Caco-2 (cell line): Measurements from ENCODE around the gene TLE6. TPM values are rescaled to one million over a fixed set of nuclear protein-coding genes. Genes with fewer than 3 reads are reported as not detected.

ENCODE experiments used
- BruUV-seq: library from RNA; stranded (reverse); fragments of 400-500 nt; replicated peaks from 2 replicates; lab custom pipeline; 2021; lab: Mats Ljungman, UMichigan
- CTCF ChIA-PET: fragments of 300-600 bp; sonication (Branson Sonifier 250); formaldehyde crosslinking; loops from one replicate; lab custom pipeline; 2022; ENCODE audit warnings: antibody characterized with exemption; lab: Charles Lee
- POLR2A ChIA-PET: fragments of 300-600 bp; sonication (Branson Sonifier 250); formaldehyde crosslinking; loops from one replicate; lab custom pipeline; 2022; ENCODE audit warnings: antibody characterized with exemption; lab: Charles Lee
- DNase-seq, 2 experiments: peaks; one replicate each; pipeline versions ENCODE4 v3.0.0 to v3.0.0-alpha.2; 2020 to 2022
- H3K27me3 ChIP-seq: replicated peaks from 2 replicates; pipeline ENCODE4 v1.6.0; 2011; ENCODE audit warnings: low read length; ENCODE audit not compliant: control insufficient read depth, insufficient read depth
- H3K36me3 ChIP-seq: 2 replicates; pipeline ENCODE4 v1.5.1; 2011; ENCODE audit warnings: low read length; ENCODE audit not compliant: control insufficient read depth, insufficient read depth
- H3K4me1 ChIP-seq: fragments of 250-450 bp; sonication (Bioruptor Pico); 2 replicates; pipeline ENCODE4 v1.5.1; 2020; ENCODE audit warnings: mild to moderate bottlenecking
- H3K4me3 ChIP-seq: 2 replicates; pipeline ENCODE4 v1.5.1; 2011; ENCODE audit warnings: low read depth, mild to moderate bottlenecking, control low read depth, low read length
- H3K9me3 ChIP-seq: fragments of 250-450 bp; sonication (Bioruptor Pico); 2 replicates; pipeline ENCODE4 v1.5.1; 2020; ENCODE audit warnings: mild to moderate bottlenecking, moderate library complexity
- H3K27ac Mint-ChIP-seq: one replicate; pipeline ENCODE4 v1.8.0; 2022; ENCODE audit warnings: mixed read lengths; ENCODE audit not compliant: unreplicated experiment
- H3K27me3 Mint-ChIP-seq: one replicate; pipeline ENCODE4 v1.8.0; 2022; ENCODE audit warnings: mixed read lengths; ENCODE audit not compliant: insufficient read depth, unreplicated experiment
- H3K36me3 Mint-ChIP-seq: one replicate; pipeline ENCODE4 v1.8.0; 2022; ENCODE audit warnings: mild to moderate bottlenecking, mixed read lengths; ENCODE audit not compliant: insufficient read depth, unreplicated experiment
- H3K4me1 Mint-ChIP-seq: one replicate; pipeline ENCODE4 v1.8.0; 2022; ENCODE audit warnings: low read depth, mixed read lengths; ENCODE audit not compliant: unreplicated experiment
- H3K4me3 Mint-ChIP-seq: one replicate; pipeline ENCODE4 v1.8.0; 2022; ENCODE audit warnings: mild to moderate bottlenecking, moderate library complexity, mixed read lengths; ENCODE audit not compliant: unreplicated experiment
- H3K9me3 Mint-ChIP-seq: one replicate; pipeline ENCODE4 v1.8.0; 2022; ENCODE audit warnings: mixed read lengths; ENCODE audit not compliant: unreplicated experiment
- CTCF ChIP-seq, 2 experiments: fragments of 200-600 bp in 1 of 2; IDR thresholded peaks; 1 replicate in 1 of 2; 2 replicates in 1 of 2; pipeline versions ENCODE4 v1.5.1 to v1.8.0; 2011 to 2022; ENCODE audit warnings: antibody characterized with exemption in 1 of 2, control low read depth in 1 of 2, inconsistent platforms in 1 of 2, low read depth in 1 of 2, low read length in 1 of 2, mild to moderate bottlenecking in 1 of 2, moderate library complexity in 1 of 2; ENCODE audit not compliant: insufficient read depth in 1 of 2, severe bottlenecking in 1 of 2, unreplicated experiment in 1 of 2
- intact Hi-C: fragments of 100-400 bp; cut with micrococcal nuclease; formaldehyde crosslinking; loops from one replicate; pipeline ENCODE4 v1.10.0; 2022; ENCODE audit not compliant: unreplicated experiment
- total RNA-seq: library from RNA; stranded (reverse); gene quantifications from 2 replicates; pipeline ENCODE4 v1.2.3, GENCODE V29; 2022

The TLE6 gene
- total RNA-seq, 1 experiment from 2014 or later, result 1.4 TPM

GRCh38 chr19:2964874-2965273 lies 12.5 kb upstream of the TLE6 start:
- ChIA-PET POLR2A (interaction anchor here (0.5 kb wide), 1 partner anchor 463 kb away, joined by 3 read pairs; no protein-coding TSS in a partner anchor), CTCF (interaction anchor here (0.6 kb wide), 1 partner anchor 425 kb away, joined by 9 read pairs; no protein-coding TSS in a partner anchor)
- peaks cover 6% of the 10 kb centered on the region for H3K36me3 Mint-ChIP-seq
- no peak overlapping the region for H3K27ac Mint-ChIP-seq
- intact Hi-C loops, result loop anchor here (5.0 kb wide), 2 partner anchors 142 to 162 kb away; no protein-coding TSS in a partner anchor
- no peak overlapping the region for H3K4me3 ChIP-seq
- H3K4me3 Mint-ChIP-seq, result no peak overlapping the region
- TF ChIP-seq CTCF (IDR thresholded peaks at IDR 0.05; ENCODE audit: insufficient read depth in 1 of 2, low read depth in 1 of 2, low read length in 1 of 2, severe bottlenecking in 1 of 2, unreplicated experiment in 1 of 2), result no peak
- no peaks in the 10 kb centered on the region for H3K36me3 ChIP-seq
- BruUV-seq, result no TSS peak
- H3K27me3 Mint-ChIP-seq, result no peaks in the 10 kb centered on the region
- H3K9me3 ChIP-seq, result no peaks in the 10 kb centered on the region
- no peak for DNase-seq
- no peaks in the 10 kb centered on the region for H3K9me3 Mint-ChIP-seq
- H3K4me1 ChIP-seq, result no peaks in the 10 kb centered on the region
- H3K27me3 ChIP-seq, result no peaks in the 10 kb centered on the region
- H3K4me1 Mint-ChIP-seq, result no peaks in the 10 kb centered on the region

GRCh38 chr19:2967972-2968371 lies 9.4 kb upstream of the TLE6 start:
- Mint-ChIP-seq H3K4me1 (no peaks in the 10 kb centered on the region), H3K4me3 (no peak overlapping the region), H3K27ac (no peak overlapping the region), H3K9me3 (no peaks in the 10 kb centered on the region), H3K36me3 (no peaks in the 10 kb centered on the region), H3K27me3 (no peaks in the 10 kb centered on the region)
- BruUV-seq, result no TSS peak
- H3K27me3 ChIP-seq, result no peaks in the 10 kb centered on the region
- intact Hi-C loops, result no loop called here
- no peak for DNase-seq
- H3K9me3 ChIP-seq, result no peaks in the 10 kb centered on the region
- H3K36me3 ChIP-seq, result no peaks in the 10 kb centered on the region
- ChIA-PET CTCF (interaction anchor here (1.3 kb wide), 1 partner anchor 67 kb away, joined by 4 read pairs; no protein-coding TSS in a partner anchor), POLR2A (no interaction called here)
- no peaks in the 10 kb centered on the region for H3K4me1 ChIP-seq
- TF ChIP-seq CTCF (IDR thresholded peaks at IDR 0.05; ENCODE audit: insufficient read depth in 1 of 2, low read depth in 1 of 2, low read length in 1 of 2, severe bottlenecking in 1 of 2, unreplicated experiment in 1 of 2), result no peak
- H3K4me3 ChIP-seq, result no peak overlapping the region

- intact Hi-C loops, result no loop called here
- Mint-ChIP-seq H3K27ac (no peak overlapping the region), H3K36me3 (no peaks in the 10 kb centered on the region), H3K9me3 (no peaks in the 10 kb centered on the region), H3K4me3 (no peak overlapping the region), H3K4me1 (no peaks in the 10 kb centered on the region), H3K27me3 (no peaks in the 10 kb centered on the region)
- H3K36me3 ChIP-seq, result no peaks in the 10 kb centered on the region
- ChIA-PET CTCF (interaction anchor here (1.6 kb wide), 1 partner anchor 18 kb away, joined by 4 read pairs; no protein-coding TSS in a partner anchor), POLR2A (no interaction called here)
- TF ChIP-seq CTCF (IDR thresholded peaks at IDR 0.05; ENCODE audit: insufficient read depth in 1 of 2, low read depth in 1 of 2, low read length in 1 of 2, severe bottlenecking in 1 of 2, unreplicated experiment in 1 of 2), result no peak
- H3K4me3 ChIP-seq, result no peak overlapping the region
- H3K9me3 ChIP-seq, result no peaks in the 10 kb centered on the region
- DNase-seq, result no peak
- BruUV-seq, result no TSS peak
- no peaks in the 10 kb centered on the region for H3K27me3 ChIP-seq
- H3K4me1 ChIP-seq, result no peaks in the 10 kb centered on the region
These were observed 8.3 kb upstream of the TLE6 start for GRCh38 chr19:2969104-2969504.
